GM21825 (cell line): ENCODE measurements around the gene RAB8A.

ENCODE experiments used
- ATAC-seq: cut with Tn5 transposase; IDR thresholded peaks from one replicate; pipeline ENCODE4 v1.9.1; 2021; ENCODE audit warnings: mild to moderate bottlenecking, moderate library complexity; ENCODE audit not compliant: unreplicated experiment

RAB8A gene

GRCh38 chr19:16139752-16140151 lies 28.1 kb downstream of the RAB8A start:
- no peak for ATAC-seq

- peak; percentile 46 for ATAC-seq
Measured at GRCh38 chr19:16141043-16141442, 29.4 kb downstream of the RAB8A start.

GRCh38 chr19:16142032-16142580 lies 30.4 kb downstream of the RAB8A start:
- no peak for ATAC-seq

- peak; percentile 59 for ATAC-seq
Measured at GRCh38 chr19:16143399-16144215, 31.9 kb downstream of the RAB8A start, which contains the start of gene HSH2D. HSH2D (plus strand) TSS chr19:16143685; CDS start chr19:16148751, 5,066 bp downstream.

- ATAC-seq = no peak
Measured at GRCh38 chr19:16144216-16144581, 32.5 kb downstream of the RAB8A start.

- ATAC-seq = no peak
Measured at GRCh38 chr19:16146112-16146511, 34.4 kb downstream of the RAB8A start.

- ATAC-seq = no peak
Measured at GRCh38 chr19:16148443-16149229, 36.9 kb downstream of the RAB8A start.

- no peak for ATAC-seq
Measured at GRCh38 chr19:16153582-16154336, 42.1 kb downstream of the RAB8A start.

- ATAC-seq = no peak
Measured at GRCh38 chr19:16154557-16154956, 42.9 kb downstream of the RAB8A start.

GRCh38 chr19:16155128-16155527 lies 43.4 kb downstream of the RAB8A start:
- ATAC-seq = no peak

GRCh38 chr19:16156904-16157303 lies 45.2 kb downstream of the RAB8A start:
- ATAC-seq = no peak

- no peak for ATAC-seq
Measured at GRCh38 chr19:16157601-16158000, 45.9 kb downstream of the RAB8A start.

GRCh38 chr19:16159655-16160054 lies 48.0 kb downstream of the RAB8A start:
- ATAC-seq = no peak

GRCh38 chr19:16160445-16160942 lies 48.8 kb downstream of the RAB8A start:
- ATAC-seq = no peak

- ATAC-seq = no peak
Measured at GRCh38 chr19:16160943-16161560, 49.4 kb downstream of the RAB8A start.

GRCh38 chr19:16161840-16162239 lies 50.2 kb downstream of the RAB8A start:
- ATAC-seq = no peak

- ATAC-seq = no peak
Measured at GRCh38 chr19:16164222-16164890, 52.7 kb downstream of the RAB8A start.

GRCh38 chr19:16166417-16166816 lies 54.7 kb downstream of the RAB8A start:
- no peak for ATAC-seq

- ATAC-seq = no peak
Measured at GRCh38 chr19:16167055-16167454, 55.4 kb downstream of the RAB8A start.
